CD14-positive monocyte (primary cell): ENCODE data around the gene NFIC. TPM values are rescaled to one million over a fixed set of nuclear protein-coding genes. Genes with fewer than 3 reads are reported as not detected.
A peak's percentile ranks its signal among the peaks of the same experiment; 100 is the strongest.

Experiments
- DNase-seq, 3 donors: peaks; one replicate each; pipeline ENCODE4 v3.0.0-alpha.2; 2011 to 2022
- H2AFZ ChIP-seq: 2 replicates; pipeline ENCODE4 v1.6.0; 2012; ENCODE audit warnings: mild to moderate bottlenecking, low read depth, low read length, inconsistent platforms; ENCODE audit not compliant: insufficient read depth, poor library complexity, severe bottlenecking
- H3K27ac ChIP-seq, 2 donors: 1 replicate in 1 of 2; 2 replicates in 1 of 2; pipeline ENCODE4 v1.5.1; 2012 to 2013; ENCODE audit warnings: low read length in 2 of 2, control low read depth in 1 of 2, inconsistent platforms in 1 of 2, low read depth in 1 of 2, mild to moderate bottlenecking in 1 of 2
- H3K27me3 ChIP-seq, 2 donors: one replicate each; pipeline versions ENCODE4 v1.6.0 to v1.6.1; 2011 to 2013; ENCODE audit warnings: low read length in 2 of 2; ENCODE audit not compliant: control insufficient read depth in 2 of 2, insufficient read depth in 2 of 2
- H3K36me3 ChIP-seq, 2 donors: replicated peaks in 1 of 2; 1 replicate in 1 of 2; 2 replicates in 1 of 2; pipeline versions ENCODE4 v1.5.1 to v1.6.1; 2012 to 2013; ENCODE audit warnings: low read length in 2 of 2, control low read depth in 1 of 2, inconsistent platforms in 1 of 2, mild to moderate bottlenecking in 1 of 2; ENCODE audit not compliant: insufficient read depth in 2 of 2, control insufficient read depth in 1 of 2
- H3K4me1 ChIP-seq, 2 donors: 1 replicate in 1 of 2; 2 replicates in 1 of 2; pipeline versions ENCODE4 v1.5.1 to v1.6.1; 2012 to 2013; ENCODE audit warnings: low read length in 2 of 2, control low read depth in 1 of 2, inconsistent platforms in 1 of 2, mild to moderate bottlenecking in 1 of 2, moderate library complexity in 1 of 2; ENCODE audit not compliant: insufficient read depth in 2 of 2, control insufficient read depth in 1 of 2
- H3K4me2 ChIP-seq: replicated peaks from 2 replicates; pipeline ENCODE3; 2012; ENCODE audit warnings: low read length, moderate library complexity, mild to moderate bottlenecking; ENCODE audit not compliant: poor library complexity, severe bottlenecking; ENCODE audit errors: extremely low read depth
- H3K4me3 ChIP-seq, 3 experiments: fragments of 200-600 bp in 1 of 3; sonication (generic) in 1 of 3; replicated peaks in 1 of 3; 1 replicate in 2 of 3; 2 replicates in 1 of 3; pipeline ENCODE4 v1.5.1; 2011 to 2013; ENCODE audit warnings: low read length in 3 of 3, mild to moderate bottlenecking in 3 of 3, control low read depth in 2 of 3, low read depth in 2 of 3, inconsistent platforms in 1 of 3, moderate library complexity in 1 of 3
- H3K79me2 ChIP-seq: 2 replicates; pipeline ENCODE4 v1.6.0; 2012; ENCODE audit warnings: mild to moderate bottlenecking, control low read depth, inconsistent platforms, low read length, moderate library complexity; ENCODE audit not compliant: insufficient read depth
- H3K9ac ChIP-seq: 2 replicates; pipeline ENCODE4 v1.6.0; 2017; ENCODE audit warnings: low read length, mild to moderate bottlenecking; ENCODE audit not compliant: insufficient read depth, poor library complexity, severe bottlenecking
- H3K9me3 ChIP-seq, 2 donors: replicated peaks in 1 of 2; 1 replicate in 1 of 2; 2 replicates in 1 of 2; pipeline versions ENCODE4 v1.5.1 to v1.6.1; 2012 to 2013; ENCODE audit warnings: low read length in 2 of 2, control low read depth in 1 of 2; ENCODE audit not compliant: control insufficient read depth in 1 of 2, insufficient read depth in 1 of 2
- H4K20me1 ChIP-seq: 2 replicates; pipeline ENCODE4 v1.6.0; 2012; ENCODE audit warnings: mild to moderate bottlenecking, low read length, control low read depth, moderate library complexity; ENCODE audit not compliant: insufficient read depth
- H3K27ac Mint-ChIP-seq, 7 donors: one replicate each; pipeline ENCODE4 v1.8.0; 2020; ENCODE audit warnings: mild to moderate bottlenecking in 7 of 7, mixed read lengths in 7 of 7, moderate library complexity in 6 of 7, inconsistent platforms in 2 of 7
- H3K27me3 Mint-ChIP-seq, 3 donors: one replicate each; pipeline ENCODE4 v1.8.0; 2021 to 2022; ENCODE audit warnings: low read depth in 3 of 3, mild to moderate bottlenecking in 3 of 3, mixed read lengths in 3 of 3, moderate library complexity in 3 of 3, inconsistent platforms in 1 of 3
- H3K36me3 Mint-ChIP-seq, 2 donors: one replicate each; pipeline ENCODE4 v1.8.0; 2020; ENCODE audit warnings: mixed read lengths in 2 of 2, inconsistent platforms in 1 of 2, mild to moderate bottlenecking in 1 of 2
- H3K4me1 Mint-ChIP-seq: one replicate; pipeline ENCODE4 v1.8.0; 2020; ENCODE audit warnings: mild to moderate bottlenecking, mixed read lengths
- H3K4me3 Mint-ChIP-seq, 2 donors: one replicate each; pipeline ENCODE4 v1.8.0; 2020; ENCODE audit warnings: mild to moderate bottlenecking in 2 of 2, mixed read lengths in 2 of 2, moderate library complexity in 1 of 2
- H3K9me3 Mint-ChIP-seq, 7 donors: one replicate each; pipeline ENCODE4 v1.8.0; 2020 to 2022; ENCODE audit warnings: mixed read lengths in 7 of 7, mild to moderate bottlenecking in 6 of 7, moderate library complexity in 6 of 7, inconsistent platforms in 2 of 7
- CTCF ChIP-seq: fragments of 200-600 bp; IDR thresholded peaks from one replicate; pipeline ENCODE4 v1.8.0; 2022; ENCODE audit warnings: antibody characterized with exemption, mild to moderate bottlenecking
- WGBS: methylation state at CpG from one replicate; pipeline ENCODE4 v1.1.5; 2013; ENCODE audit warnings: missing lambda C conversion rate; ENCODE audit not compliant: insufficient coverage; 5-methylcytosine and 5-hydroxymethylcytosine counted together
- intact Hi-C, 2 donors: fragments of 100-400 bp; cut with micrococcal nuclease; formaldehyde crosslinking; loops; one replicate each; pipeline versions ENCODE4 v1.15.0 to v1.15.1; 2023
- polyA plus RNA-seq, 3 donors: library from polyadenylated mRNA; depleted of rRNA in 1 of 3; unstranded in 2 of 3; stranded (reverse) in 1 of 3; fragments of 300-500 nt in 2 of 3; fragments of >200 nt in 1 of 3; fragmentation: Illumina TruSeq in 2 of 3; gene quantifications; 1 replicate in 2 of 3; 2 replicates in 1 of 3; pipeline ENCODE4 v1.2.3, GENCODE V29; 2012 to 2021

NFIC gene
- polyA plus RNA-seq, 3 donors: 7.0 to 13.8 (median 11.5) TPM

GRCh38 chr19:3441986-3442329, 75.6 kb downstream of the NFIC start:
- H3K27ac Mint-ChIP-seq: no peak overlapping the region

GRCh38 chr19:3442487-3443071, 76.2 kb downstream of the NFIC start:
- Mint-ChIP-seq H3K27ac (peak overlapping the region in 2 of 7 donors; percentile 25 to 65), H3K4me3 (no peak overlapping the region), H3K4me1 (peaks cover 3% of the 10 kb centered on the region), H3K36me3 (peaks cover 28 to 71% of the 10 kb centered on the region in 2 donors), H3K9me3 (no peaks in the 10 kb centered on the region), H3K27me3 (no peaks in the 10 kb centered on the region)
- 95% methylated on average over 5 of the region's 15 CpGs for WGBS
- no peaks in the 10 kb centered on the region for H3K27me3 ChIP-seq
- peaks cover 56% of the 10 kb centered on the region for H3K79me2 ChIP-seq
- TF ChIP-seq CTCF: no peak
- H3K9ac ChIP-seq: no peak overlapping the region
- H3K4me3 ChIP-seq: no peak overlapping the region
- peaks cover 63 to 77% of the 10 kb centered on the region in 2 donors for H3K36me3 ChIP-seq
- no peak overlapping the region for H2AFZ ChIP-seq
- peaks cover 70% of the 10 kb centered on the region for H4K20me1 ChIP-seq
- H3K9me3 ChIP-seq: no peaks in the 10 kb centered on the region
- DNase-seq: no peak
- intact Hi-C loops: no loop called here
- no peaks in the 10 kb centered on the region for H3K4me1 ChIP-seq
- no peak overlapping the region for H3K27ac ChIP-seq
- no peak overlapping the region for H3K4me2 ChIP-seq

More at GRCh38 chr19:3441986-3442329, 75.6 kb downstream of the NFIC start:
- intact Hi-C loops: no loop called here
- H3K36me3 Mint-ChIP-seq: peaks cover 30 to 72% of the 10 kb centered on the region in 2 donors
- Histone ChIP-seq H3K79me2 (peaks cover 52% of the 10 kb centered on the region), H4K20me1 (peaks cover 66% of the 10 kb centered on the region), H3K27me3 (no peaks in the 10 kb centered on the region), H3K36me3 (peaks cover 63 to 79% of the 10 kb centered on the region in 2 donors), H3K4me1 (no peaks in the 10 kb centered on the region), H3K27ac (no peak overlapping the region), H3K9me3 (no peaks in the 10 kb centered on the region), H2AFZ (no peak overlapping the region), H3K4me3 (no peak overlapping the region), H3K9ac (no peak overlapping the region), H3K4me2 (no peak overlapping the region)
- H3K4me3 Mint-ChIP-seq: no peak overlapping the region
- no peaks in the 10 kb centered on the region for H3K9me3 Mint-ChIP-seq
- WGBS: 90% methylated on average over 7 of the region's 14 CpGs
- H3K27me3 Mint-ChIP-seq: no peaks in the 10 kb centered on the region
- H3K4me1 Mint-ChIP-seq: peaks cover 3% of the 10 kb centered on the region
- no peak for TF ChIP-seq CTCF
- no peak for DNase-seq
